Cardiac fibroblast (primary cell): ENCODE results near the gene THBD.

Experiments
- DNase-seq, 2 donors: peaks; one replicate each; pipeline versions ENCODE4 v3.0.0 to v3.0.0-alpha.2; 2010; ENCODE audit warnings: low read depth in 2 of 2
- H3K4me3 ChIP-seq, 2 donors: replicated peaks in 1 of 2; 1 replicate in 1 of 2; 2 replicates in 1 of 2; pipeline ENCODE4 v1.5.1; 2011; ENCODE audit warnings: low read depth in 2 of 2, low read length in 2 of 2, mild to moderate bottlenecking in 2 of 2, moderate library complexity in 1 of 2
- TF ChIP-seq, protein P1 (sequence below): IDR thresholded peaks from one replicate; pipeline ENCODE4 v1.5.1; 2011; ENCODE audit warnings: low read depth, mild to moderate bottlenecking, low read length, inconsistent platforms

The THBD gene

DNA sequence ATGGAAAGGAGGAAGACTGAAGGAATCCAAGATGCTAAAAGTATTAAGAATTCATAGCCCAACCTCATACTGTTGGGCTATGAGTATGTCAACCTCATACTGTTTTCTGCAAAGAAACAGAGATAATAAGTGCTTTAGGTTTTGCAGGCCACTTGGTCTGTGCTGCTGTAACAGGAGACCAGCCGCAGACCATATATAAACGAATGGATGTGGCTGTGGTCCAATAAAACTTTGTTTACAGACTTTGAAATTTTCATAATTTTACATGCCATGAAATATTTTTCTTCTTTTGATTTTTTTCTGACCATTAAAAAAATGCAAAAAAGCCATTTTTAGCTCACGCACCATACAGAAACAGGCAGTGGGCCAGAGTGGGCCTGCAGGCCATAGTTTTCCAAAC lies 13.7 kb upstream of the THBD start:
- DNase-seq, result no peak
- TF ChIP-seq, protein P1, sequence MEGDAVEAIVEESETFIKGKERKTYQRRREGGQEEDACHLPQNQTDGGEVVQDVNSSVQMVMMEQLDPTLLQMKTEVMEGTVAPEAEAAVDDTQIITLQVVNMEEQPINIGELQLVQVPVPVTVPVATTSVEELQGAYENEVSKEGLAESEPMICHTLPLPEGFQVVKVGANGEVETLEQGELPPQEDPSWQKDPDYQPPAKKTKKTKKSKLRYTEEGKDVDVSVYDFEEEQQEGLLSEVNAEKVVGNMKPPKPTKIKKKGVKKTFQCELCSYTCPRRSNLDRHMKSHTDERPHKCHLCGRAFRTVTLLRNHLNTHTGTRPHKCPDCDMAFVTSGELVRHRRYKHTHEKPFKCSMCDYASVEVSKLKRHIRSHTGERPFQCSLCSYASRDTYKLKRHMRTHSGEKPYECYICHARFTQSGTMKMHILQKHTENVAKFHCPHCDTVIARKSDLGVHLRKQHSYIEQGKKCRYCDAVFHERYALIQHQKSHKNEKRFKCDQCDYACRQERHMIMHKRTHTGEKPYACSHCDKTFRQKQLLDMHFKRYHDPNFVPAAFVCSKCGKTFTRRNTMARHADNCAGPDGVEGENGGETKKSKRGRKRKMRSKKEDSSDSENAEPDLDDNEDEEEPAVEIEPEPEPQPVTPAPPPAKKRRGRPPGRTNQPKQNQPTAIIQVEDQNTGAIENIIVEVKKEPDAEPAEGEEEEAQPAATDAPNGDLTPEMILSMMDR, result no peak
- H3K4me3 ChIP-seq, result no peak overlapping the region

- DNase-seq, result peak in 1 of 2 donors; percentile 9
- TF ChIP-seq, protein P1, result no peak
- no peak overlapping the region for H3K4me3 ChIP-seq
Observed at GRCh38 chr20:23062632-23063031, 13.2 kb upstream of the THBD start.

- peak; percentile 87 to 90 for DNase-seq
- H3K4me3 ChIP-seq, result no peak overlapping the region
- TF ChIP-seq, protein P1, result peak; percentile 79
Observed at GRCh38 chr20:23061734-23062561, 12.5 kb upstream of the THBD start.

GRCh38 chr20:23061262-23061661 lies 11.8 kb upstream of the THBD start:
- H3K4me3 ChIP-seq, result no peak overlapping the region
- DNase-seq, result no peak
- TF ChIP-seq, protein P1, result no peak

DNA sequence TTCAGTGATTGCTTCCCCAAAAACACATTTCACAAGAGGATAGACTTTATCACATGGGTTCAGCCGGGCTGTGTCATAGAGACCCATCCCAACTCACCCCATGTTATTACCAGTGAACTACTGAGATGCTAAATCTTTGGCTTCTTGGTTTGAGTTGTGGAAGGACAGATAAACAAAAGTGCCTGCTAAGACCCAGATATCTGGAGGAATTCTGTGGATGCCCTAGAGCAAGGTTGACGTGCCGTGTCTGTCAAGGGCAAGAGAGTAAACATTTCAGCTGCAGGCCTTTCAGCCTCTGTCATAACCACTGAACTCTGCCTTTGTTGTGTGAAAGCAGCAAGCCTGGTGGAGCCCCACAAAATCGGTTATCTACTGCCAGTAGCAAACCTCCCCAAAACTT lies 11.2 kb upstream of the THBD start:
- TF ChIP-seq, protein P1, result no peak
- H3K4me3 ChIP-seq, result no peak overlapping the region
- DNase-seq, result no peak

GRCh38 chr20:23059846-23060245 lies 10.4 kb upstream of the THBD start:
- no peak overlapping the region for H3K4me3 ChIP-seq
- peak in 1 of 2 donors; percentile 23 for DNase-seq
- TF ChIP-seq, protein P1, result no peak
